Measurements from ENCODE around the gene SCUBE1.

The SCUBE1 gene

DNA sequence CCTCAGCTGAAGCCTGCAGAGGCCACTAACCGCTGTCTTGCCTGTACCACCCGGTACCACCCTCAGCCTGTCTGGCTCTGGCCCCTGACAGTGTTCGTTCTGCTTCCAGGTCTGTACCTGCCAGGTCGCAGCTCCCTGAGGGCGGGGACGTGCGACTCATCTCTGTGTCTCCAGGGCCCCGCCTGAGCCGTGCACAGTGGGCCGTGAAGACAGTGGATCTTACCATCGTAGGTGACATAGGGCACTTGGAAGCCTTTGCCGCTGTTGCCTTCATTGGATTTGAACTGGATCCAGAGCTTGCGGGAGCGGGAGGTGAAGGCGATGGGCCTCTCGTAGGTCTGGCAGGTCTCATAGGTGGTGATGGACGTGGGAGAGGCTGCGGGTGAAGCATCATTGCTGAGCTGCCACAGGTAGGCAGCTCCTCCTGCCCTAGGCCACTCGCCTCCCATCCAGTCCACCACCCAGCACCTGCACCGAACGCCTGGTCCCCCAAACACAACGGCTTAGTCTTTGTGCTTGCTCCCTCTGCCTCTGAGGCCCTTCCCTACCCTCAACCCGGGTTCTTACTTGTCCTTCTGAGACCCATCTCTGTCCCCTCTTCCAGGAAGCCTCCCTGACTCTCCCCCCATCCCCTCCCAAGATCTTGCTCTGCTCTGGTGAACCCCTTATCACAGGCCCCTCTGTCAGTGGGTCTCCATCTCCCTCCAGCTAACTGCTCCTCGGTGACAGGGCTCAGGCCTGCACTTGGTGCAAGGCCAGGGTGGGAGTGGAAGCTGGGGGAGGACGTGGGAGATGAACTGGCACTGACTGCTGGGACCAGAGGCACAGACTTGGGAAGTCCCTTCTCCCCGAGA lies 135.1 kb downstream of the SCUBE1 start:
- Histone ChIP-seq H3K27me3 (ENCODE audit: control insufficient read depth, insufficient read depth, low read length) (no peaks in the 10 kb centered on the region), H3K9me3 (ENCODE audit: control insufficient read depth, low read length) (no peaks in the 10 kb centered on the region), H2AFZ (no peak overlapping the region), H3K4me1 (no peaks in the 10 kb centered on the region), H3K36me3 (ENCODE audit: control insufficient read depth, insufficient read depth, low read length) (no peaks in the 10 kb centered on the region), H3K9ac (no peak overlapping the region), H3K4me3 (ENCODE audit: low read depth, low read length) (no peak overlapping the region), H3K79me2 (no peaks in the 10 kb centered on the region), H3K4me2 (ENCODE audit: low read length) (no peak overlapping the region), H3K27ac (no peak overlapping the region)
- TF ChIP-seq CTCF (IDR thresholded peaks at IDR 0.05) = no peak

DNA sequence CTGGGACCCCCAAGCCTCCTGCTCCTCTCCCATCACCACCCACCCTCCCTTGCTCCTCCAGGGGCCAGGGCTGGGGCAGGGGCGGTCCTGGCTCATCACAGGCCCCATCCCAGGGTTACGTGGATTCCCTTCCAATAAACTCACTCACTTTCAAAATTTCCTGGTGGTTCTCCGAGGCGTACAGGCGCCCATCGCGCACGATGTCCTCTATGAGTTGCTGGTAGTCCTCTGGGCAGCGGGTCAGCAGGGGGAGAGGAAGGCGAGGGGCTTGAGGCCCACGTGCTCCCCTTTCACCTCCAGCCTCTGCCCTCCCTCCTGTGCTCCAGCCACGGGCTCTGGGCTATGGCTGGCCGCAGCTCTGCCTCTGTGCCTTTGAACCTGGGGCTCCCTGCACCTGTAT lies 135.8 kb downstream of the SCUBE1 start:
- no peak overlapping the region for H3K27ac ChIP-seq
- no peaks in the 10 kb centered on the region for H3K4me1 ChIP-seq
- H3K9me3 ChIP-seq (ENCODE audit: control insufficient read depth, low read length) = no peaks in the 10 kb centered on the region
- H3K9ac ChIP-seq = no peak overlapping the region
- H3K4me2 ChIP-seq (ENCODE audit: low read length) = no peak overlapping the region
- no peak for TF ChIP-seq CTCF (IDR thresholded peaks at IDR 0.05)
- no peak overlapping the region for H3K4me3 ChIP-seq (ENCODE audit: low read depth, low read length)
- no peaks in the 10 kb centered on the region for H3K79me2 ChIP-seq
- no peaks in the 10 kb centered on the region for H3K36me3 ChIP-seq (ENCODE audit: control insufficient read depth, insufficient read depth, low read length)
- no peak overlapping the region for H2AFZ ChIP-seq
- no peaks in the 10 kb centered on the region for H3K27me3 ChIP-seq (ENCODE audit: control insufficient read depth, insufficient read depth, low read length)

DNA sequence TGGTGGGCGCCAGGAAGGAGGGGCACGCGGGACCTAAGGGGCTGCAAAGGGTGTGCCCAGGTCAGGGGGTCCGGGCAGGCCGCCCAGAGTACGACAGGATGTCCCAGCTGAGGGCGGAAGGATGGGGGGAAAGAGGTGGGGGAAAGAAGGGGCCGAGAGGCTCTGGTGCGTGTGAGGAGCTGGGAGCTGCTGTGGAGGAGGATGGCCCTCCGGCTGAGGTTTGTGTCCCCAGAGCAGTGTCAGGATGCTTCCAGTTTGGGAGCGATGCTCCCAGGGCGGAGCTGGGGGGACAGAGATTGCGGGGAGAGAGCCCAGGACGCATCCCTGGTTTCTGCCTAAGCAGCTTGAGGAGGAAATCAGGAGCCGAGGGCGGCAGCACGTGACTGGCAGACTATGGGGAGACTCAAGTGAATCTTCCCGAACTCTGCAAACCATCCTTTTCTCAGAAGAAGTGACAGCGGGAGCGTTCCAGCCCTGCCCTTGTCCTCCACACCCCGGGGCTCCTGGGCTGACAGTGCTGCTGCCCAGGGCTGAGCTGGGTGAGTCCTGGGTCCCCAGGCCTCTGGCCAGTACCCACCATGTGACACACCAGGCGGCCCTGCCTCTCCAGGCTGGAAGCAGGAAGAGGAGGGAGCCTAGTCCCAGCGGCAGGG lies 136.5 kb downstream of the SCUBE1 start:
- H3K4me1 ChIP-seq = no peaks in the 10 kb centered on the region
- no peak overlapping the region for H3K9ac ChIP-seq
- no peaks in the 10 kb centered on the region for H3K79me2 ChIP-seq
- H3K27me3 ChIP-seq (ENCODE audit: control insufficient read depth, insufficient read depth, low read length) = no peaks in the 10 kb centered on the region
- no peaks in the 10 kb centered on the region for H3K36me3 ChIP-seq (ENCODE audit: control insufficient read depth, insufficient read depth, low read length)
- H3K9me3 ChIP-seq (ENCODE audit: control insufficient read depth, low read length) = no peaks in the 10 kb centered on the region
- H3K4me3 ChIP-seq (ENCODE audit: low read depth, low read length) = no peak overlapping the region
- H2AFZ ChIP-seq = no peak overlapping the region
- no peak overlapping the region for H3K27ac ChIP-seq
- TF ChIP-seq CTCF (IDR thresholded peaks at IDR 0.05) = no peak
- no peak overlapping the region for H3K4me2 ChIP-seq (ENCODE audit: low read length)

GRCh38 chr22:43205748-43206508 lies 137.2 kb downstream of the SCUBE1 start:
- no peak for TF ChIP-seq CTCF (IDR thresholded peaks at IDR 0.05)
- Histone ChIP-seq H3K4me1 (no peaks in the 10 kb centered on the region), H3K9ac (no peak overlapping the region), H3K27ac (no peak overlapping the region), H3K27me3 (ENCODE audit: control insufficient read depth, insufficient read depth, low read length) (no peaks in the 10 kb centered on the region), H3K79me2 (no peaks in the 10 kb centered on the region), H3K36me3 (ENCODE audit: control insufficient read depth, insufficient read depth, low read length) (no peaks in the 10 kb centered on the region), H2AFZ (no peak overlapping the region), H3K4me2 (ENCODE audit: low read length) (no peak overlapping the region), H3K9me3 (ENCODE audit: control insufficient read depth, low read length) (no peaks in the 10 kb centered on the region), H3K4me3 (ENCODE audit: low read depth, low read length) (no peak overlapping the region)
